DMS114 treated with DMSO at 0.1 percent for 48 hours (cell line): ENCODE results near the gene GLT6D1.
A peak's percentile ranks its signal among the peaks of the same experiment; 100 is the strongest.

ENCODE experiments used
- DNase-seq: peaks from one replicate; lab custom pipeline; 2025; ENCODE audit not compliant: unreplicated experiment; lab: John Stamatoyannopoulos, UW

Gene GLT6D1

GRCh38 chr9:135609366-135609955 lies 29.9 kb downstream of the GLT6D1 start:
- no peak for DNase-seq

- DNase-seq = no peak
Observed at GRCh38 chr9:135608999-135609317, 30.4 kb downstream of the GLT6D1 start.

DNA sequence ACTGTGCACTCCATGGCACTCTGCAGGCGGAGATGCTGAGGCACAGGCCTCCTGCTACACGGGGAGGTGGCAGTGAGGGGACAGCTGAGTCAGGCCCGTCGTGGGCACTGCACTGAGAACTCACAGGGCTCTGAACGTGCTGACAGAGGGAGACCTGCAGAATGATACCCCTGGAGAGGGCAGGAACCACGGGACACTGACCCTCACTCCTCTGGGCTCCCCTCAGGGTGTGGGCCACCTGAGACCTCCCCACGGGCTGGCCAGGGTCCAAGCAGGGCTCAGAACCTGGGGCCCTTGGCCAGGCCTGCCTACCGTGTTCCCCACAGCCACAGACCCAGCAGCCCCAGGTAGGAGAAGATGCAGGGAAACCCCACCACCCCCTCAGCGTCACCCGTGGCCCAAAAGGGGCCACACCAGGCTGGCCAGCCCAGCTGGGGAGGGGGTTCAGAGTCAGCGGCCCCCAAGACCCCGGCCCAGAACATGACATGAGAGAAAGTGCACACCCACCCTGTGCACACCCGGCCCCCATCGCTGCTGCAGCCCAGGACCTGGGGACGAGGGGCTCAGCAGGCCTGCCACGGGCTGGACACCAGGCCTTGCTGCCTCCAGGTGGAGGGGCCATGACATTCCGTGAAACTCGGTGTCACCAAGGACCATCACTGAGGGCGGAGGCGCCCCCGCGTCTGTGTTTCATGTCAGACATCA lies 30.9 kb downstream of the GLT6D1 start:
- no peak for DNase-seq

DNA sequence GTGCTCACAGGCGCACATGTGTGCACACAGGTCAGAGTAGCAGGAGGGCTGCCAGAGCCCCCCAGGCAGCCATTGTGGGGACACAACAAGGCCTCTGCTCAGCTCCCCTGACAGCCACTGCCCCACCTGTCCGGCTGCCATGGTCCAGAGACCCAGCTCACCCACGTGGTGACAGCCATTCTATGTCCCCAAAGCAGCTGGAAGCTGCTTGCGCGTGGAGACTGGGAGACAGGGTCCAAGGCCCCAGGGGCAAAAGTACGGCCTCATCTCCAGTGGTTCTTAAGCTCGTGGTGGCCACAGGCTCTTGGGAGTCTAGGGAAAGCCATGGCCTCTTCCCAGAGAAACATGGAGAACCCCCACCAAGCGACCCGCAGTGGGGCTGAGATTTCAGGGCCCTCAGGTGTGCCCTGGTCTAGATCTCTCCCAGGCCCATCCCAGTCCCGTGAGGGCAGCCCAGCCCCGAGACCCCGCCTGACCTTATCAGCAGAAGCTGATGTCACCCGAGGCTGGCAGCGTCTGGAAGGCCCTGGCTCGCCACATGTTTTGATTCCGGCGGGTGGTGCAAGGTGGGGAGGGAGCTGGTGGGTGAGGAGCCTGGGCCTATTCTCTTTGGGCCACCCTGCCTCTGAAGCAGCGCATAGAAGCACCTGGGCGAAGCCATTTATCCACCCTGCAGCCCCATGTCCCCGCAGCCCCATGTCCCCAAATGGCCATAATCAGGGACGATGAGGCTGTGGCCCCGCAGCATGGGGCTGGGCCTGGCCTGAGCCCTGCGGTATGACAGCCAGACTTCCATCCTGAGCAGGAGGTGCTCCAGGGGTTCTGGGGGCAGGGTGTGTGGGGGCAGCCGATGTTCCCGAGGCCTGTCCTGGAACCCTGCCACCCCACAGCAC lies 31.7 kb downstream of the GLT6D1 start:
- DNase-seq = no peak

DNA sequence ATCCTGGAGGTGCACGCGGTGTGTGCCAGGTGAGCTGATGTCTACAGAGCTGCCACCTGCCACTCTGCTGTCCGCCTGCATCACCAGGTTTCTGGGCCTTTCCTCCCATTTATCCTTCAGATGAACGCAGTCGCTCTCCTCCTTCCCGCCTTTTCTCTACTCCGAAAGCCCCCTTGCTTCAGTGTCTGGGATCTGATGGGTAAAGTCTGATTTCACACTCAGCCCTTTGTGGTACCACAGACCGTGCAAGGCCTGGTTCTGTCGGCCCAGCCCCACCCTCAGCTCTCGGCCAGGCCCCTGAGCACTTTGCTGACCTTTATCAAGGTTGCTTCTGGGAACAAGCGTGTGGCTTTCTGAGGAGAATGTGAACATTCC lies 32.5 kb downstream of the GLT6D1 start:
- no peak for DNase-seq

- DNase-seq = no peak
Observed at GRCh38 chr9:135605238-135605781, 34.0 kb downstream of the GLT6D1 start.

- DNase-seq = no peak
Observed at GRCh38 chr9:135604437-135605237, 34.7 kb downstream of the GLT6D1 start.

DNA sequence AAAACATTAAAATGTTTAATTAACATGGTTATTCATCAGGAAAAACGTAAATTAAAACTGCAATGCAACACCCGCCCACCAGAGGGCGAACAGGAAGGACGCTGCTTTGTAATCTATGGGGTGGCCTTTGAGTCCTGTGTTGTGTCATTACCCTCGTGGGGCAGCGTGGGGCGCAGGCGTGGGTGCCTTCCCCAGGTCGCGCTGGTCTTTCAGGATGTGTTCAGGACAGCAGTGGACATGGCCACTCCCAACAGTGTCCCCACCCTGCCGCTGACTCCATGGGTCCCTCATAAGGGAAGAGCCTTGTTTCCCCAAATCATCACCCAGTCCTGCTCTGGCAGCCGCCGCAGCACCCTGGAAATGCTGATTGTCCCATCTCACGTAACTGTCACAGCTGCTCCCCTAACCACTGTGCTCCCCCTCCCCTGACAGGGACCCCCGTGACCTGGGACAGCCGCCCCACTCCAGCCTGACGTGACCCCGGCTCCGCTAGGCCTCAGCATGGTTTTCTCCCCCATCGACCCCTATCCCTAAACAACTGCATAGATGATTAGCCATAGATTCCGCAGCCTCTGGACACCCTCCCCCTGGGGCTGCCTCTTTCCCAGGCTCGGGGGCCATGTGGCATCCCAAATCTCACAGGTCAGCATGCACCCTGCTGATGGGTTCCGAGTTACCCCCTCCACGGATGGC lies 36.4 kb downstream of the GLT6D1 start:
- DNase-seq = peak; percentile 5

- DNase-seq = no peak
Observed at GRCh38 chr9:135601988-135602387, 37.4 kb downstream of the GLT6D1 start.

DNA sequence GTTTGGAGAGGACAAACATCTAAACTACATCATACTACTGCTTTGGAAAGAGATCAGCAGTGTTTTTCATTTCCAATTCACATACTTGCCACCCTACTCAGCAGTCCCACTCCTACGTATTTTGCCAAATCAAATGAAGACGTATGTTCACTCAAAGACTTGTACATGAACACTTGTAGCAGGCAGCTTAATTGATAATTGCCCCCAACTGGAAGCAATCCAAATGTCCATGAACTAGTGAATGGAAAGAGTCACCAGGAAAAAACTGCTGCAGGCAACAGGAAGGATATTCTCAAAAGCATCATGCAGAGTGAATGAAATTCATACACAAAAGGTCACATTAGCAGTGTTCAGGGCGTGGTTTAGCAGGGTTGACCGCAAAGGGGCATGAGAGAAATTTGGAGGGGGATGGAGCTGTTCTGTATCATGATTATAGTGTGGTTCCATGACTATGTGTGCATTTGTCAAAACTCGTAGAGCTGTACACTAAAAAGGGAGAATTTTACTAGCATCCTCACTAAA lies 39.0 kb downstream of the GLT6D1 start:
- DNase-seq = no peak

- DNase-seq = no peak
Observed at GRCh38 chr9:135596211-135596610, 43.1 kb downstream of the GLT6D1 start.

DNA sequence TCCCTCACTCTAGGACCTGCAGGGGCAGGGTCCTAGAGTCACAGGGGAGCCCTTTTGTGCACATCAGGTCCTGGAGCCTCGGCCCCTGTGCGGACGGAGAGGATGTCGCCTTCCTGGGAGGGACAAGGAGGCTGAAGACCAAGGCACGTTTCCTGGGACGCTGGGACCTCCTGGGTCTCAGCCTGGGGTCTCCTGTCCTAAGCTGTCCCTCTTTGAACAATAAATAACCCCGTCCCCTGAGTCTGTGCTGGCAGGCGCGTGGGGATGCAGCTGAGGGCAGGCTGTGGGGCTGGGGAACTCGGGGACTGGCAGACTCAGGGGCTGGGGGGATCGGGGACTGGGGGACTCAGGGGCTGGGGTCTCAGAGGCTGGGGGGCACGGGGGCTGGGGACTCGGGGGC lies 46.7 kb downstream of the GLT6D1 start:
- DNase-seq = no peak

DNA sequence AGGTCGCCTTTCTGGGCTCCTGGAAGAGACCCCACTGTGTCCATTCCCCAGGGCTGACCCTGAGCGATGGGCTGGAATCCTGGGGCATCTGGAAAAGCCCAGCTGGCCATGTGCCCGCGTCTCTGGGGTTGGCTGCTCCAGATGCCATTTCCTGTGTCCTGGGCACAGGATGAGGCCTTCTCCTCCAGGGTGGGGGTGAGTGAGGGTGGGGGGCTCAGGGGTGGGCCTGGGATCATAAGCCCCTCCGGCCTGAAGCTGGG lies 47.1 kb downstream of the GLT6D1 start:
- no peak for DNase-seq

DNA sequence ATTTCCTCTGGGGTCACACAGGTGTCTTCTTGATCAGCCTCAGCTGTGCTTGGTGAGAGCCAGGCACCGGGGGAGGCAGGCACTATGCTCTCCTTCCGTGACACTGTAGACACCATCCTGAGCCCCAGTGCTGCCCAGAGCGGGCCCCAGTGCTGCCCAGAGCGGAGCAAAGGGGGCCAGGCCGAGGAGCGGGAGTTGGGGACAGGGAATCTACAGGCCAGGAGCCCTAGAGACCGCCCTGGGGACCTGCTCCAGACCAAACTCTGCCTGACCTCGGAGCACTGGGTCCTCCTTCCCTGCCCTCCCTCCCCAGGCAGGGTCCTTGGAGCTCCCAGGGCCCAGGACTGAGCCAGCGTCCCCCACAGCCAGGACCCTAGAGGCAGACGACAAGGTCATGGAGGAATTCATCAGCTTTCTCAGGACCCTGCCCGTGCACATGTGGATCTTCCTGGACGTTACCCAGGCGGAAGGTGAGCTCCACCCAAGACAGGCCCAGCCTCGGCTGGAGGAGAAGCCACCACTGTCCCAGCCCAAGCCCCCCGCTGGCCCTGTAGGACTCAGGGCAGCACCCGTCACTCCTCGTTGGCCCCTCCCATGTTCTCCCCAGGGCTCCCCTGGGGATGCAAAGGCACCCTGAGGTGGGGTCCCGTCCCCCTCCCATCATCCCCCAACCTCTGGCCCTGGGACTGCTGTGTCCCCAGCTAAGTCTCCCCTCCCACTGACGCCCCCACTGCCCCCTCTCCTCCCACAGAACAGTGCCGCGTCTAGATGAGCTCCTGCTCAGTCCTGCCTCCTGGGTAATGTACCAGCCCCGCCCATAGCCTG lies 47.6 kb downstream of the GLT6D1 start:
- DNase-seq = no peak

DNA sequence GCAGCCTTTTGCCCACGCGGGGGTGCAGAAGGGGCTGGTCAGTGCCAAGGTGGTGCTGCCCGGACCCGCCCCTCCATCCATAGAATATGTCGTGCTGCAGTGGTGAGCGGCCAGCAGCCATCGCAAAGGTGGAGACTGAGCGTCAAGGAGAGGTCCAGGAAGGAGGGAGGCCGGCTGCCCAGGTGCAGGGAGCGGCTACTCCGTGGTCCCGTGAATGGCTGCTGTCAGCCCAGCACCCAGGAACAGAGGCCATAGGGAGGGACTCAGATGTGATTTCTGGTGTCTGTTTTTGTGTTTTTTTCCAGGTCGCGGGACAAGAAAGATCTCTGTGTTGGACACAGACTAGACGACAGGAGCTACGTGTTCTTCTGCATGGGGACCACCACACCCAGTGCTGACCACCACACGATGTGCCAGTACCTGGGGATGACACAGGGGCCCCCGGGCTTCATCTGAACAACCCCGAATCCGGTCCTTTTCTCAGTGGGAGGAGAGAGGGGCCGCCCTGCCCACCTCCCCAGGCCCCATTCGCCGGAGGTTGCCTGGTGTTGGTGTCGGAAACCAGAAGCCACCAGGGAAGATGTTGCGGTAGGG lies 48.8 kb downstream of the GLT6D1 start:
- DNase-seq = no peak

DNA sequence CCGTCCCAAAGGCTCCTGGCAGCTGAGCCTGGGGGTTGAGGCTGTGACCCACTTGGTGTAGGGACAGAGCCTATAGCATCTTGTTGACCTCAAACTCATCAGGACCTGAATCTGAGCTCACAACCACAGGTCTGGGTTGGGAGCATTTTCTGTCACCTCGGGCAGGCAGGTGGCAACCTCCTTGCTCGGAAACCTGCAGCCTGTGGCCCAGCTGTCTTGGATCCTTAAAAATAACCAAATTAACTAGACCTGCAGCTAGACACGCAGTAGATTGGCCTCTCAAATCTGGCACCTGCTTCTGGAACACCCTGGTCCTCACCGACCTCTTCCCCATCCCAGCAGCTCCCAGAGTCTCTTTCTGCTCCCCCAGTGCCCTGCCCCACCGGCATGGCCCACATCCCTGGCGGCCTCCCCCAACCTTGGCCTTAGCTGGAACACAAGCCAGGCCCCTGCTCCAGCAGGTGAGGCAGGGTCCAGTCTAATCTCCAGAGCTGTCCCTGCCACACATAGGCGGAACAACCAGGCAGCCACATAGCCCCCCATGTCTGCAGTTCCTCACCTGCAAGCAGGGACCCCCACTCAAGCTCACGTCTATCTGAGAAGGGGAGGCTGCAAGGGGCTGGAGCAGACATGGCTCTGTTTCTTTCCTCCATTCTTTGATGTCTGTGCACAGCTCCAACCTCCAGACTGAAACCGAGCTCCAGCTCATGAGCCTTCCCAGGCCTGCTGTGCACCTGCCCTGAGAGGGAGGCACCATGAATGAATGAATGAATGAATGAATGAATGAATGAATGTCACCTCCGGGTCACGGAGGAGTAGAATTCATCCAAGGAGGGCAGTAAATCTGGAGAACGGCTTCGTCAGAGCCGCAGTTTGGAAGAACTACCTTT lies 49.5 kb downstream of the GLT6D1 start:
- no peak for DNase-seq

DNA sequence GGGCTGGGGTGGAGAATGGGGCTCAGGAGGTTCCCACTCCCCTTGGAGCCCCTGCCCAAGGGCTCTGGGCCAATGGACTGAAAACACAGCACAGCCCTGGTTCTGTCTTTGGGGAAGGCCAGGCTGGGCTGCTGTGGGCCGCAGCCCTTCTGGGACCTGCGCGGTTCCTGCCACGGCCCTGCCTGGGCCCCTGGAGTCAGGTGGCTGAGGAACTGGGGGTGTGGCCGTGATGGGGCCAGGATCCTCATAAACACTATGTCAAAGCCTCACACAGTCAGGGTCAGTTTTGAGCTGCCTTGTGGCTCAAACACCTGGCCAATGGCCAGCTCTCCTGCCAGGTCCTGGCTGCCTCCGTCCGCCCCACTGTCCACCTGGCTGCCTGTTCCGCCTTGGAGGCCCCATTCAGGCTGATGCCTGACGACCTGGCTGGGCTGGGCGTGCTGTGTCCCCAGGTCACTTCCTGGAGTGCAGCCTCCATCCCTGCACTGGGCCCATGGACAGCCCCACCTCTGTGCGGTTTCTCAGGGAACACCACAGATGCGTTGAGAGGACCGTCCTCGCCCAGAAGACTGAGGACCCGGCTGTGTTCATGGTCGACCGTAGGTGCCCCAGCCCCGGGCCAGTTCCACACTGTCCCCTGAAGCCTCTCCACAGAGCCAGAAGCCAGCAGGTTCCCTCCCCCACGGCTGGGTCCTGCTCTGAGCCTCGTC lies 50.3 kb downstream of the GLT6D1 start:
- no peak for DNase-seq

- DNase-seq = no peak
Observed at GRCh38 chr9:135588371-135588770, 51.0 kb downstream of the GLT6D1 start.
